Right lobe of liver (tissue), 4 donors: ENCODE data around the gene KRTAP12-2.

ENCODE experiments used
- POLR2A ChIP-seq: fragments of 450-650 bp; IDR thresholded peaks from one replicate; pipeline ENCODE4 v1.6.1; 2017; ENCODE audit warnings: antibody characterized with exemption, mild to moderate bottlenecking
- TF ChIP-seq, protein P1 (sequence below), 4 donors: fragments of 200-600 bp in 3 of 4; fragments of 450-650 bp in 1 of 4; IDR thresholded peaks; one replicate each; pipeline versions ENCODE4 v1.5.1 to v1.8.0; 2016 to 2022; ENCODE audit warnings: antibody characterized with exemption in 4 of 4, mild to moderate bottlenecking in 2 of 4
- donor health status: DM: no; HTN: no; CAD: no.
- donor health status: DM: no; HTN: no; CAD: no.
- donor health status: DM: no; HTN: yes; CAD: no.

DNA sequence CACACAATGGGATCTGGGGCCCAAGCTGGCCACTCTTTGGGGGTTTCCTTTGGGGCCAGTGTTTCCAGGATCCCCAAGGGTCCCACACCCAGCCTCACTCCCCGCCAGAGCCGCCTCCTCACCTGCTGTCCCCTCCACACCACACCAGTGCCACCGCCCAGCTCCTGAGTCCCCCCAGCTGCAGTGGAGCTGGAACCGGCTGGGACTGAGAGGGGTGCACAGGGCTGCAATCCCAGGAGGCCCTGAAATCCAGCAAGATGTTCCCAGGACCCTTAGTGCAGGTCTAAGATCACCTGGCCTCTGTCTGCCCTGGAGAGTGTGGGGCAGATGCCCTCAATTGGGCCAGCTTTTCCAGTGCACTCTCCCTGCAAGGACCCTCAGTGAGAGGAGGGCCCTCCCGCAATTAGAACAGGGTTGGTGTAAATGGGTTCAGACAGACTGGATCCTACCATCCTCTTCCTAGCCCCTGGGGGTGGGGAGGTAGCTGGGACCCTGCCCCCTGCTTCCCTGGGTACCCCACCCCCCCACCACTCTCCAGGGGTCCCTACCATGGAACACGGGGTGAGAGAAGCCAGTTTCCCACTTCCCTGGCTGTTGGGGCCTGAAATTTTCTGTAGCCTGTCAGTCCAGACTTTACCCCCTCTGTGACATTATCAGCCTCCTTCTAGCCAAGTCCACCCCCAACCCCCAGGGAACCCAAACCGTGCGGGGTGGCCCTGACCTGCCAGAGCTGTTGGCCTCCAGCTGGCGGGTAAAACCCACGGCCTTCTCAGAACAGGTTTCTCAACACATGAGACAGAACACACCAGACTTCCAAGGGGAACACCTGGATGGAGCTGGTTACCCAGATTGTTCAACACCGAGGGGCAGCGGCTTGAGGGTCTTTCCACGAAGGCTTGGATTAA, 37.3 kb upstream of the KRTAP12-2 start:
- TF ChIP-seq, protein P1, sequence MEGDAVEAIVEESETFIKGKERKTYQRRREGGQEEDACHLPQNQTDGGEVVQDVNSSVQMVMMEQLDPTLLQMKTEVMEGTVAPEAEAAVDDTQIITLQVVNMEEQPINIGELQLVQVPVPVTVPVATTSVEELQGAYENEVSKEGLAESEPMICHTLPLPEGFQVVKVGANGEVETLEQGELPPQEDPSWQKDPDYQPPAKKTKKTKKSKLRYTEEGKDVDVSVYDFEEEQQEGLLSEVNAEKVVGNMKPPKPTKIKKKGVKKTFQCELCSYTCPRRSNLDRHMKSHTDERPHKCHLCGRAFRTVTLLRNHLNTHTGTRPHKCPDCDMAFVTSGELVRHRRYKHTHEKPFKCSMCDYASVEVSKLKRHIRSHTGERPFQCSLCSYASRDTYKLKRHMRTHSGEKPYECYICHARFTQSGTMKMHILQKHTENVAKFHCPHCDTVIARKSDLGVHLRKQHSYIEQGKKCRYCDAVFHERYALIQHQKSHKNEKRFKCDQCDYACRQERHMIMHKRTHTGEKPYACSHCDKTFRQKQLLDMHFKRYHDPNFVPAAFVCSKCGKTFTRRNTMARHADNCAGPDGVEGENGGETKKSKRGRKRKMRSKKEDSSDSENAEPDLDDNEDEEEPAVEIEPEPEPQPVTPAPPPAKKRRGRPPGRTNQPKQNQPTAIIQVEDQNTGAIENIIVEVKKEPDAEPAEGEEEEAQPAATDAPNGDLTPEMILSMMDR (IDR thresholded peaks at IDR 0.05) = no peak
- no peak for TF ChIP-seq POLR2A
